LNCAP (cell line): ENCODE measurements around the gene KCNJ1.

Experiments used
- CTCF ChIP-seq: fragments of 450-650 bp; IDR thresholded peaks from 2 replicates; pipeline ENCODE4 v1.5.1; 2017; ENCODE audit warnings: mild to moderate bottlenecking

Gene KCNJ1

GRCh38 chr11:128892866-128893565, 25.9 kb upstream of the KCNJ1 start:
- no peak for TF ChIP-seq CTCF

GRCh38 chr11:128891913-128892398, 24.9 kb upstream of the KCNJ1 start:
- TF ChIP-seq CTCF = no peak

GRCh38 chr11:128890543-128891368, 23.7 kb upstream of the KCNJ1 start, which contains the start of gene KCNJ5:
KCNJ5 (plus strand) TSS chr11:128891356; CDS start chr11:128911274, 19,918 bp downstream.
- no peak for TF ChIP-seq CTCF

- TF ChIP-seq CTCF = no peak
Measured at GRCh38 chr11:128890216-128890542, 23.1 kb upstream of the KCNJ1 start.

GRCh38 chr11:128889657-128890213, 22.6 kb upstream of the KCNJ1 start:
- no peak for TF ChIP-seq CTCF

- no peak for TF ChIP-seq CTCF
Measured at GRCh38 chr11:128888034-128888985, 21.2 kb upstream of the KCNJ1 start.
